ENCODE results near the gene CHST6.
"Not testable (repeated sequence)": the region's sequence is repeated elsewhere in the genome, so short reads cannot be mapped to it uniquely, and the experiment has no call there.

CHST6 gene

DNA sequence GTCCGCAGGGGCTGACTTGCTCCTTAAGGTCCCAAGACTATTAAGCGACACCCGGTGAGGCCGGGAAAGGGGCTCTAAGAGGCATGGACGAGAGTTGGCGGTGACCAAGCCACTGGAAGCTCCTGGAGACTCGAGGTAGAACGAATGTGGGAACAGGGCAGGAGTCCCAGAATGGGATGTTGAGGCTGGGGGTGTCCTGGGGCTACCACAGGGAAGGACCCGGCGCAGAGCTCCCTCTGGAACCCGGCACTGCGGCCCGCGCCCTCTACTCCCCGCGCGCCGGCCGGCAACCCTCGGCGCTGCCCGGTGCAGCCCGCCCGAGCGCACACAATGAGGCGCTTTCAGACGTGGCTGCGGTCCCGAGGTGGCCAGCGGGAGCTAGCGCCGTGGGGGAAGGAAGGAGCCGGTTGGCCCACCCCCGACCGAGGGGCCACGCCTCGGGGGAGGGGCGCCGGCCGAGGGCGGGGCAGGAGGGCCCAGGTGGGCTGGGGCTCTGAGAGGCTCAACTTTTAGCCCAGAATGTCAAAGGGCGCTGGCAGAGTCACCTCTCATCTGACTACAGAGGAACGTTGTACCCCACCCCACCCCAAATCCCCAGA lies at the start of gene CHST6:
CHST6 (minus strand) TSS at position 366 of the 599 bp plus-strand sequence. CDS start 15,613 bp downstream, outside the sequence.
- no peak for DNase-seq (ENCODE audit: low read depth)

DNA sequence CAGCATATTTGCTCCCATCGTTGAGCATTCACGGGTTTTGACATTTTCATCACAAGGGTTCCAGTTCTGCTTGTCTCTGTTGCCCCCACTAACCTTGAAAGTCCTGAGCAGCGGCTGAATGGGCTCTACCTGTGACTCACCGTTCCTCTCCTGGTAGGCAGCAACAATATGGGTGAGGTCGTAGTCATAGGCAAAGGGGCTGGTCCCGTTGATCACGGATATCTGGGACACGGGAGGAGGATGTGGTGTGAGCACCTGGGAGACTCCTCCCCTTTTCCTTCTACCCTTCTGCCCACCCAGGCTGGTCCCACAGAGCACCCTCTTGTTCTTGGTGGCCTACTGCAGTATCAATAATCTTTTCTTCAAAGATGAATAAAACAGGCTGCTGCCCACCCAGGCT lies 47.2 kb upstream of the CHST6 start:
- DNase-seq (ENCODE audit: low read depth): not testable (repeated sequence)

DNA sequence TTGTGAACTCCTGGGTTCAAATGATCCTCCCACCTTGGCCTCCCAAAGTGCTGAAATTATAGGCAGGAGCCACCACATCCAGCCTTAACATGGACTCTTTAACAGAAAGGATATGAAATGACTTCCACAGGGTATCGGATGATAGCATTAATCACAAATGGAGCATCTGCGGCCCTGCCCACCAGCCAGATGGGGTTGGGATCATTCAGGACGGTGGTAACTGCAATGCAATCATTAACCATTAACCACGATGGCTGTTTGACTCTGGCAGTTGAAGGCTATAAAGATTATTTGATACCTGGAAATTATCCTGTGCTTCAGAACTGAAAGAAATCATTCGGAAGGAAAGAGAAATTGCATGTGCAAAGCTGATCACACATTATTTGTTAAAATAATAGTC lies 46.0 kb upstream of the CHST6 start:
- DNase-seq (ENCODE audit: low read depth): no peak

DNA sequence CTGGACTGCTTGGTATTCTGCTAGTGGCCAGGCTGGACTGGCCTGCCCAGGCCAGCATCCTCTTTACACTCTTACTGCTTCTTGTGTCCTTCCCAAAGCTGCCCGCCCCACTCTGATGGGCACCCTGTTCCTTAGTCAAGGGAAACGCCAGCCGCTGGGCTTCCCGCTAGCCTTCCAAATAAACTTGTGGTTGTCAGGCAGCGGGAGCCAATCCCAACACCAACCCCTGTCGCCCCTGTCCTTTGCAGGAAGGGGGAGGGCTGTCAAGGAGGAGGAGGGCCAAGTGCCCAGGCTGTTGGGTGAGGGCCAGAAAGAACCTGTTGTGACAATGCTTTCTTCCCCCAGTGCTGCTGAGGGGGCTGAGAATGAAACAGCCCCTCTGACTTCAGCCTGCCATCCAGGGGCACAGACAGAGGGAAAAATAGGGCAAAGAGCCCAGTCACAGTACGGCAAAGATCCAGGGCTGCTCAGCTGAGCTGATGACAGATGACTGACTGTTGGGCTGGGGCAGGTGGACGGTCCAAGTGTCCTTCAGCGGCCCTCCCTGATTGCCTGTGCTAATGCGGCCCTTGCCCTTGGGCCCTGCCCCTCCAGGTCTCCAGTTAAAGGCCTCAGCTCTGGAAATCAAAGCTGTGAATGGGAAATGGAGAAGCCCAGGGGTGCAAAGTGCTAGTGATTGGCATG lies 43.8 kb upstream of the CHST6 start:
- DNase-seq (ENCODE audit: low read depth): not testable (repeated sequence)

DNA sequence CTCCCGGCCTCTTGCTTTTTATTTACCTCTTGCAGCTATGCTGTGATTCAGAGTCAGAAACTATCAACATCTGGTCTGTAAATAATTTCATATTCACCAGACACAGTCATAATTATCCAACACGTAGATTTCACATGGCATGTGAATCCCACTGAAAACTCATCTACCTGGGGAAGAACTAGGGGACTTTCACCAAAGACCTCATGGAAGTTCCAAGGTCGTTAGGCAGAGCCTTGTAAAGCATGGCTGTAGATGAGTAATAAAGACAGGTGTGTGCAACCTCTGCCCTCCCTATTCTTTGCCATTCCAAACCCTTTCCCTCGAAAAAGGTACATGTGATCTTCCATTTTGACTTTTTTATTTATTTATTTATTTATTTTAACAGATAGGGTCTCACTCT lies 42.5 kb upstream of the CHST6 start:
- no peak for DNase-seq (ENCODE audit: low read depth)

DNA sequence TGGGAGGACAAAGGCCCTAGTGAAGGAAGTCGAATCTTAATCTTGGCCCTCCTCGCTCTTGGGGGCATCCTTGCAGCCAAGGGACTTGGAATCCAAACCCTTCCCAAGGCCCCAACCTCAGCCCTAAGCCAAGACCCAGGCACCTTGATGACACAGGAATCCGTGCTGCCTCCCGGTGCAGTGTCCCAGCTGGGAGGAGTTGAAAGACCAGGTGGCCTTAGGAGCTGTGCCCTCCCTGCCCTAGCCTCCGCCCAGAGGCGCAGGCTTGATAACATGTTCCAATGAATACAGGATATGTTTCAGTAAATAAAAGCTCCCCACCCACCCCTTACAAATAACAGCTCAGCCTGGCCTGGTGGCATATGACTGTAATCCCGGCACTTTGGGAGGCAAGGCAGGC lies 40.7 kb upstream of the CHST6 start, which contains the start of gene CHST5:
CHST5 (minus strand) TSS at position 208 of the 400 bp plus-strand sequence. CDS start 5,724 bp downstream, outside the sequence.
- no peak for DNase-seq (ENCODE audit: low read depth)

DNA sequence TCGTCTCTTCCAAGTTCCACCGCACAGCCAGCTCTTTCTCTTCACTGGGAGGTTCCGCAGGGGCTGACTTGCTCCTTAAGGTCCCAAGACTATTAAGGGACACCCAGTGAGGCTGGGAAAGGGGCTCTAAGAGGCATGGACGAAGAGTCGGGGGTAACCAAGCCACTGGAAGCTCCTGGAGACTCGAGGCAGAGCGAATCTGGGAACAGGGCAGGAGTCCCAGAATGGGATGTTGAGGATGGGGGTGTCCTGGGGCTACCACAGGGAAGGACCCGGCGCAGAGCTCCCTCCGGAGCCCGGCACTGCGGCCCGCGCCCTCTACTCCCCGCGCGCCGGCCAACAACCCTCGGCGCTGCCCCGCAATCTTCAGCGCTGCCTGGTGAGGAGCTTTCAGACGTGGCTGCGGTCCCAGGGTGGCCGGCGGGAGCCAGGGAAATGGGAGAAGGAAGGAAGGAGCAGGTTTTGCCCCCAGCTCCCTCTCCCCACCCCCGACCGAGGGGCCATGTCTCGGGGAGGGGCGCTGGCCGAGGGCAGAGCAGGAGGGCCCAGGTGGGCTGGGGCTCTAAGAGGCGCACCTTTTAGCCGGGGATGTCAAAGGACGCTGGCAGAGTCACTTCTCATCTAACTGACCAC lies 40.1 kb upstream of the CHST6 start:
- DNase-seq (ENCODE audit: low read depth): no peak

DNA sequence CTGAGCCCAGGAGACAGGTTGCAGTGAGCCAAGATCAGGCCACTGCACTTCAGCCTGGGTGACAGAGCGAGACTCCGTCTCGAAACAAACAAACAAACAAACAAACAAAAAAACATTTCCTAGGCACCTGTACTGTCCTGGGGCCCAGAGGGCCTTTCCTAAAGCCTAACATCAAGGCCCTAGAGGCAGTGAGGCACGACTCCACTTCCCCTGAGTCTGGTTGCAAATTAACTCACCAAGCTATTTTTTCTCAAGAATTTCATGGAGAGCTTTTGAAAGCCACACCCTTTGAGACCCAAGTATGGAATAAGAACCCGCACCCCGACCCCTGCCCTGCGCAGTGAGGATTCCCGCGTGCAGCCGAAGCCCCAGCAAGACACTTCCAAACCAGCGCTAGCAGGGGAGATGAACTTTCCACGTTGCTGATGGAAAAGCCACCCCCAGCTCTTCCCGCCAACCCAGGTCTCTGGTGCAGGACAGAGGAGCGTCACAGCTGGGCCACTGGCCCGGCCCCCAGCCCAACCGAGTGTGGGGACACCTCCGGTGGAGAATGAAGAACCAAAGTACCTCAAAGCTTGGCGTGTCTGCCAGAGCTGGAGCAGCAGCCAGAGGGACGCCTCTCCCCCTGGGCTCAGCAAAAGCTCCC lies 39.4 kb upstream of the CHST6 start:
- no peak for DNase-seq (ENCODE audit: low read depth)

DNA sequence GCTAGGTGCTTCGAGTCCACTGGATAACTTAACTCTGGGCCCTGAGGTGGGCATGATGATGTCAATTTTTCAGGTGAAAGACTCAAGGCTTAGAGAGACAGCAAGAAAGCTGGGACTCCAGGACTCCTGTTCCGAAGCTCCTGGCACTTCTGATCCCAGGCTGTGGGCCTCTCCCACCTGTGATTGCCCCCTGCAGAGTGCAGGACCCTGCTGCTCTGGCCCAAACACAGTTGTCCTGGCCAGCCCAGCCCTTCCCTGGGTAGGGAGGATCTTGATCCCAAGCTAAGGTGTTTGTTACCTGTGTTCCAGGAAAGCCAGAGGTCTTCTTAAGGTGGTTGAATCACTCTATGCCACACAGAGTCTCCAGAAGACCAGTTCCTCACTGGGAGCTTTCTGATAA lies 37.5 kb upstream of the CHST6 start:
- DNase-seq (ENCODE audit: low read depth): no peak

DNA sequence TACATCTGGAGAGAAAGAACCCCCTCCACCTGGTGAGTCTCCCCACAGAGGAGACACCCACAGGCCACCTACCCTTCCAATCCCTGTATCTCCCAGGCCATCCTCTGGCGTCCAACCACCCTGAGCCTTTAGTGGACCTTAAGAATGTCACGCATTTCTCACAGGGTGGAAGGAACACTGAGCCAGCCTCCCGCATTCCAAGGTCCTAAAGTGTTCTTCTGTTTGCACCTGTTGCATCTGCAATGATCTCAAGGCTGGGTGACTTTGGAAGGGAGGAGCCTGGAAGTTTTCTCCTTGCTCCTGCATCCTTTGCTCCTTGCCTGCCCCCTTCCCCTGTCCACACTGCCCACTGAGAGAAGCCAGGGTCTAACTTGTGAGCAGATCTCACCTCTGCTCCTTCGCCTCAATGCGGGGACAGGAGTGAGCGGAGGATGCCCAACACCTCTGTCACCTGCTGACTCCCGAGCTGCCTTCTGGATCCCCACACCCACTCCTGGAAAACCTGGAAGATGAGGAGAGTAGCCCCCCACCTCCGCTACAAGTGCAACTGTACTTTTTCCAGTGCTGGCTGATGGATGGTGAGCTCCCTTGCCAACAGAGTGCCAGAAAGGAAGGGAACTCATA lies 37.0 kb upstream of the CHST6 start:
- no peak for DNase-seq (ENCODE audit: low read depth)

DNA sequence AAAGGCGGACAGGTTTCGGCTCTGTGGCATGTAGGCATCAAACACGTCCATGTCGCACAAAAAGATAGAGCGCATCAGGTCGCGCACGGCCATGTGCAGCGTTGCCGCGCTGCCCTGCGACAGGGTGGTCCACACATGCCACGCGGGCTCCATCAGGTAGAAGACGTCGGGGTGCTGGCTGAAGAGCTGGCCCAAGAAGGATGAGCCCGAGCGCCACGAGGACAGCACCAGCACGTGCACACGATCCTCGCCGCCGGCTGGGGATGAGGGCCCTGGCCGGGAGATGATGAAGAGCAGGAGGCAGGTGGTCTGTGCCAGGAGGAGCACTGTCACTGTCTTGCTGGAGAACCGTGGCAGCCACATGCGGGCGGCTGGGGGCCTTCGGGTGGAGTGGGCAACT lies 34.7 kb upstream of the CHST6 start:
- no peak for DNase-seq (ENCODE audit: low read depth)

DNA sequence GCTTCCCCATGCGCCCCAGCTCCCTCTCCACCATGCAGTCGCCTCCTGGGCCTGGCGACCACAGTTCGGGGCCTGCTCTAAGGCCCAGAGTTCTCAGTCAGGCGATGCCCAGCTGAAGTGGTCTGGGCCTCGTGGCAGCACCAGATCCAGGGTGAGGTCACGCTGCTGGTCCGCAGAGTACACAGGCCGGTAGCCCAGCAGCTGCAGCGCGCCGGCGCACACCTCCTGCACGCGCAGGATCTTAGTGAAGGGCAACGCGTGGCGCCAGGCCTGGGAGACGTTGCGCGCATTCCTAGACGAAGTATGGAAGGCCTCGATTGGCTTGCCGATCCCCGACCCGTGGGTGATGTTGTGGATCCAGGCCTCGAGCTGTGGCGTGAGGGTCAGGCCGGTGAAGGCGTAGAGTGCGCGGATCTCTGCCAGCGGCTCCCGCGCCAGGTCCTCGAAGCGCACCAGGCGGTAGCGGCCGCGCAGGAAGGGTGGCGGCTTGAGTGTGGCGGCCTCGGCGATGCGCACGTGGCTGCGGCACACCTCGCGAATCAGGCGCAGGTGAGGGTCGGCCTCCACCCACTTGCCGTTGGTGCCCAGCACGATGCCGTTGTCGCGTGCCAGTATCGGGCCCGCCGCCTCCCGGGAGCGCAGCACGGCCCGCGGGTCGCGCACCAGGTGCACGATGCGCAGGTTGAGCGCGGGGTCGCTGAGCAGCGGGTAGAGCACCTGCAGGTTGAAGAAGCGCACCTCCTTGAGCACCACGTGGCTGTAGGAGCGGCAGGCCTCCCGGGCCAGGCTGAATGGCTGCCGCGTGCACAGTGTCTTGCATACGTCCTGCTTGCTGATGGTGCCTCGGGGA lies 34.0 kb upstream of the CHST6 start:
- no peak for DNase-seq (ENCODE audit: low read depth)

DNA sequence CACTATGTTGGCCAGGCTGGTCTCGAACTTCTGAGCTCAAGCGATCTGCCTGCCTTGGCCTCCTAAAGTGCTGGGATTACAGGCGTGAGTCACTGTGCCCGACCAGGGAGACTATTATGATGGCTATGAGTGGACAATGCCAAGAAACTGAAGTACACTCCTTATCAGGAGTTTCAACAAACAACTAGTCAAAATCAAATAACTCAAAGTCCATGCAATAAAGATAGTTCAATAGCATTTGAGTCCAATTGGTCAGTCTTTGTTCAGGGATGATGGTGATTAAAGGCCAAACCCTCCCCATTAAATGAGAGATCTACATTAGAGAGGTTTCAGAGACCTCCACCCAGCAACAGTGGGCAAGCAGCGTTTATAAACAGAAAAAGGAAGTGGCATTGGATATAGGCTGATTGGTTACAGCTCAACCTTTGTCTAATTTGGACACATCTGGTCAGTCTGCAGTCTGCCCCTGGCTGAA lies 32.6 kb upstream of the CHST6 start:
- DNase-seq (ENCODE audit: low read depth): no peak

DNA sequence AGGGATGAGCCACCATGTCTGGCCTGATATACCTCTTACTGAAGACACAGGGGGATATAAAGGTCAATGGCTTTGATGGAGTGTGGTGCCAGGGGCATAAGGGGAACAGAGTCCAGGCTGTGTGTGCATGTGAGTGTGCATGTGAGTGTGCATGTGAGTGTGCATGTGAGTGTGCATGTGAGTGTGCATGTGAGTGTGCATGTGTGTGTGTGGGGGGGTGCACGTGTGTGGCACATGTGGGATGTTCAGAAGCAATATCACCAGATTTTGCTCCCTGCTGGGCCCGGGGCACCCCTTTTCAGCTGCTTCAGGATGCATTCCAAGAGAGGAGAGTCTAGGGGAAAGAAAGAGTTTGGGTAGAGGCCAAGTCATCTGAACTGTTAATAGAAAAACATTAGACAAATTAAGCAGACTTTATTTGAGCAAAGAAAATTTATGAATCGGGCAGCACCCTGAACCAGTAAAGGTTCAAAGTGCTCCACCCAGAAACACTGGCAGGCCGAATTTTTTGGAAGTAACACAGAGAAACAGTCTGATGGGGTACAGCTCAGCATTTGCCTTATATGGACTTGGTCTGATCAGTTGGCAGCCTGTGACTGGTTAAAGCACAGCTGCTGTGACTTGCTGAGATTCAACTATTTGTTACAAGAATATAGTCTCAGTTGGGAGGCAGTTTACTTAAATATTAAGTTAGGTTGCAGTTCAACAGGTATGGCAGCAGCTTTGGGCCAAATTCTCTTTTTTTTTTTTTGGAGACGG lies 31.0 kb upstream of the CHST6 start:
- DNase-seq (ENCODE audit: low read depth): no peak

DNA sequence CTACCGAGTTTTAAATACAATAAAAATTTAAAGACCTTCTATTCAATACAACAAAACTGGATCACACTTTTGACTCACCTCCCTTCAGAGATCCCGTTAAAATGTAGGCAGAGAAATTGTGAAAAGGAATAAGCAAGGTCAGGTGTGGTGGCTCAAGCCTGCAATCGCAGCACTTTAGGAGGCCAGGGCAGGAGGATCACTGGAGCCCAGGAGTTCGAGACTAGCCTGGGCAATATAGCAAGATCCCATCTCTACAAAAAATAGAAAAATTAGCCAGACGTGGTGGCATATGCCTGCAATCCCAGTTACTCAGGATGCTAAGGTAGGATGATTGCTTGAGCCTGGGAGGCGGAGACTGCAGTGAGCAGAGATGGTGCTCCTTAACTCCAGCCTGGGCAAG lies 23.9 kb upstream of the CHST6 start:
- DNase-seq (ENCODE audit: low read depth): no peak

DNA sequence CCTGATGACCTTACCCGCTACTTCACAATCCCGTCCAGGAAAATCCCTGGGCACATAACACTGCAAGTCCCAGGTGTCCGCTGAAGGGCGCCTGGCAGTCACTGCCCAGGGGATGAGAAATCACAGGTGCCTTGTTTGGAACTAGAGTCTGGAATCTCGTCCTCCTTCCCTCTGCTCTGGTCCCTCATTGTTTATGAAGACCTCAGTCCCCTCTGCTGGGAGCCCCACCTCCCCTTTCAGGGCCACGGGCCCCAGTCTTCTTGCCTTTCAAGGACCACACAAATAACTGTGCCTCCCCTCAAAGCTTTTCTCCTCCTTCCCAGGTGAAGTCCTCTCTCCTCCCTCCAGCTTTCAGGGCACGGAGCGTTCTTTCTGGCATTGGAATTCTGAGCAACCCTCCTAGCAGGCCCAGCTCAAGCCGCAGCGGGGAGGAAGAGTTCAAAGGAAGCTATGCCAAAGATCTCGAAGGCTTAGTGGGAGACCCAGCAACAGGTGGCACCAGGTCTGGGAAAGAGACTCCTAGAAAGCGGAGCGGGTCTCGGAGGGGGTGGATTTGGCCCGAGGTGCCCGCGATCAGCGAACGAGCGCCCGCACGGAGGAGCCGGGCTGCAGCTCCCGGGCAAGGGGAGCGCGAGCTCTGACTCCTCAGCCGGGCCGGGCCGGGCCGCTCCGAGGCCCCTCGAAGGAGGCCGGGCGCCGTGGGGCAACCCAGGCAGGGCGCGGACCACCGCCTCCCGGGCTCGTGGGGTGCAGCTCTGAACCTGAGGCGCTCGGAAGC lies 21.1 kb upstream of the CHST6 start:
- DNase-seq (ENCODE audit: low read depth): not testable (repeated sequence)

DNA sequence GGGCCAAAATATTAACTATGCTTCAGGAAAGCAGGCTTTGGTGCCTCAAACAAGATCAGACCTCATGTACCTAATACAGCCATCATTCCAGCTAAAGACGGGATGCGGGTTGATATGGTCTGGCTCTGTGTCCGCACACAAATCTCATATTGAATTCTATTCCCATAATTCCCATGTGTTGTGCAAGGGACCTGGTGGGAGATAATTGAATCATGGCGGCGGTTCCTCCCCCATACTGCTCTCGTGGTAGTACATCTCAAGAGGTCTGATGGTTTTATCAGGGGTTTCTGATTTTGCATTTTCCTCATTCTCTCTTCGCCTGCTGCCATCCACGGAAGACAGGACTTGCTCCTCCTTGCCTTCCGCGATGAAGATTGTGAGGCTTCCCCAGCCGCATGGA lies 19.1 kb upstream of the CHST6 start:
- no peak for DNase-seq (ENCODE audit: low read depth)

DNA sequence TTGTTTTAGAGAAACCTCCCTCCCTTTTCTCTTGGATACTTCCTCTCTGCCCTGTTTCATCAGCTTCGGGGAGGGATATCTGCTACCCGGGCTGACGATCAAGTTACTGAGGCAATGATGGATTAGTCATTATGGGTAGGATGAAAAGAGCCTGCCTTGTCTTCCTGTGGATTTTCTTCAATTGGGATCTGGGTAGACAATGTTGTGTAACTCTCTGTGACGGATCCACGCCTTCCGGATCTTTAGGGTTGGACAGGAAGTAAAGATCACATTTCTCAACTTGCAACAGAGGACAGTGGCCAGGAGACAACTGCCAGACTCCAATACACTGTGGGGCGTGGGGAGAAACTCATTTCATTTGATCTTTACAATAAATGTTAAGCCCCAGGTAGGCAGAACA lies 11.3 kb upstream of the CHST6 start:
- no peak for DNase-seq (ENCODE audit: low read depth)

DNA sequence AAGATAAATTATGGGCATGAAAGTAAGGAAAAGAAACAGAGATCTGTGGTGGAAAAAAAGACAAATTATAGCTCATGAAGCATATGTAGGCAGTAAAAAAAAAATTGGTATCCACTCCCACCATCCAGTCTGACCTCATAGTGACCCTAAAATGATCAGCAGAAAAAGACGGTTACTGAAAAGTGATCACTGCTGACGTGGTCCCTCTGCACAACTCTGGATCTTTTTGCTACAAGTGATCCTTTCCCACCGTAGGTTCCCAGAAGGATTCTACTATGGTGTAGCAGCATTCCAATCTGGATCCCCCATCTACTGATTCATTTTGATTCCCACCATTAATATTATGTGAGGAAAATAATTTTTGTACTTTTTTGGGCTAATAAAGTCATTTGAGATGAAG lies 10.9 kb upstream of the CHST6 start:
- DNase-seq (ENCODE audit: low read depth): no peak

DNA sequence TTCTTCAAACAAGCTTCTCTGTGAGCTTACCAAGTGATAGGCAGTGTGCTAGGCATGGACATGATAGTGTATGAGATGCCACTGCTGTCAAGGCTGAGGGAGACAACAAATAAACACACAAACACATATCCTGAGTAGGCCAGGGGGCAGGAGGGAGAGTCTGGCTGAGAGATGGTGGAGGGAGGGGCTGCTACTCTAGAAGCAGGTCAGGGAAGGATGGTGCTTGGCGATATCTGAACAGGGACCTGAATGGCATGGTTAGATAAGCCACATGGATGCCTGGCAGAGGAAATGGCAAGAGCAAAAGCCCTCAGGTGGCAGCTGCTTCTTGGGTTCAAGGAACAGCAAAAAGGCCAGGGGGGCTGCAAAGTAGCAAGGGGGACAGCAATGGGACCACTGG lies 8.6 kb upstream of the CHST6 start:
- no peak for DNase-seq (ENCODE audit: low read depth)
